ENCODE measurements around the gene IPPK.

Gene IPPK

GRCh38 chr9:92642564-92642963 lies 27.4 kb downstream of the IPPK start:
- H3K27ac ChIP-seq: peak overlapping the region in 4 of 21 experiments; percentile 17 to 55 (median 45)
- no peak overlapping the region for H3K4me3 ChIP-seq

GRCh38 chr9:92642041-92642451 lies 27.9 kb downstream of the IPPK start:
- H3K4me3 ChIP-seq: no peak overlapping the region
- H3K27ac ChIP-seq: peak overlapping the region in 9 of 21 experiments; percentile 9 to 59 (median 38)

GRCh38 chr9:92641092-92641809 lies 28.7 kb downstream of the IPPK start:
- no peak overlapping the region for H3K4me3 ChIP-seq
- H3K27ac ChIP-seq: peak overlapping the region in 13 of 21 experiments; percentile 3 to 61 (median 42)

GRCh38 chr9:92640398-92641091 lies 29.4 kb downstream of the IPPK start:
- Histone ChIP-seq H3K27ac (peak overlapping the region in 13 of 21 experiments; percentile 3 to 61 (median 47)), H3K4me3 (no peak overlapping the region)

- Histone ChIP-seq H3K27ac (peak overlapping the region in 7 of 21 experiments; percentile 11 to 61 (median 52)), H3K4me3 (no peak overlapping the region)
Measured at GRCh38 chr9:92639791-92640271, 30.1 kb downstream of the IPPK start.

GRCh38 chr9:92639124-92639523 lies 30.8 kb downstream of the IPPK start:
- H3K27ac ChIP-seq: peak overlapping the region in 9 of 21 experiments; percentile 8 to 64 (median 29)
- no peak overlapping the region for H3K4me3 ChIP-seq

- H3K27ac ChIP-seq: peak overlapping the region in 10 of 21 experiments; percentile 15 to 64 (median 28)
Measured at GRCh38 chr9:92638621-92639101, 31.3 kb downstream of the IPPK start.

GRCh38 chr9:92637886-92638620 lies 31.9 kb downstream of the IPPK start:
- H3K27ac ChIP-seq: peak overlapping the region in 10 of 21 experiments; percentile 9 to 65 (median 28)

More at GRCh38 chr9:92638621-92639101, 31.3 kb downstream of the IPPK start:
- no peak overlapping the region for H3K4me3 ChIP-seq

GRCh38 chr9:92637326-92637725 lies 32.6 kb downstream of the IPPK start:
- H3K27ac ChIP-seq: peak overlapping the region in 3 of 21 experiments; percentile 9 to 65 (median 62)
- no peak overlapping the region for H3K4me3 ChIP-seq

More at GRCh38 chr9:92637886-92638620, 31.9 kb downstream of the IPPK start:
- no peak overlapping the region for H3K4me3 ChIP-seq

GRCh38 chr9:92636627-92637026 lies 33.3 kb downstream of the IPPK start:
- Histone ChIP-seq H3K27ac (no peak overlapping the region), H3K4me3 (no peak overlapping the region)

GRCh38 chr9:92635760-92636159 lies 34.2 kb downstream of the IPPK start:
- Histone ChIP-seq H3K4me3 (no peak overlapping the region), H3K27ac (peak overlapping the region in 2 of 21 experiments; percentile 5 to 12)

GRCh38 chr9:92634712-92635605 lies 35.0 kb downstream of the IPPK start:
- peak overlapping the region in 9 of 21 experiments; percentile 1 to 55 (median 40) for H3K27ac ChIP-seq
- no peak overlapping the region for H3K4me3 ChIP-seq

- no peak overlapping the region for H3K4me3 ChIP-seq
- H3K27ac ChIP-seq: peak overlapping the region in 4 of 21 experiments; percentile 23 to 55 (median 47)
Measured at GRCh38 chr9:92633614-92634278, 36.2 kb downstream of the IPPK start.

GRCh38 chr9:92632641-92633040 lies 37.3 kb downstream of the IPPK start:
- Histone ChIP-seq H3K27ac (peak overlapping the region in 2 of 21 experiments; percentile 17 to 44), H3K4me3 (no peak overlapping the region)

GRCh38 chr9:92631452-92632343 lies 38.2 kb downstream of the IPPK start:
- H3K27ac ChIP-seq: peak overlapping the region in 1 of 21 experiments; percentile 44
- H3K4me3 ChIP-seq: no peak overlapping the region

GRCh38 chr9:92627651-92628050 lies 42.3 kb downstream of the IPPK start:
- H3K27ac ChIP-seq: peak overlapping the region in 1 of 21 experiments; percentile 32
- H3K4me3 ChIP-seq: no peak overlapping the region

GRCh38 chr9:92626484-92626883 lies 43.4 kb downstream of the IPPK start:
- H3K4me3 ChIP-seq: no peak overlapping the region
- H3K27ac ChIP-seq: no peak overlapping the region

All from skin epidermis (tissue), 12 donors.